ENCODE results near the gene KRT3. TPM values are rescaled to one million over a fixed set of nuclear protein-coding genes. Genes with fewer than 3 reads are reported as not detected.

Gene KRT3
- total RNA-seq, 6 experiments from 2014 or later: not detected

DNA sequence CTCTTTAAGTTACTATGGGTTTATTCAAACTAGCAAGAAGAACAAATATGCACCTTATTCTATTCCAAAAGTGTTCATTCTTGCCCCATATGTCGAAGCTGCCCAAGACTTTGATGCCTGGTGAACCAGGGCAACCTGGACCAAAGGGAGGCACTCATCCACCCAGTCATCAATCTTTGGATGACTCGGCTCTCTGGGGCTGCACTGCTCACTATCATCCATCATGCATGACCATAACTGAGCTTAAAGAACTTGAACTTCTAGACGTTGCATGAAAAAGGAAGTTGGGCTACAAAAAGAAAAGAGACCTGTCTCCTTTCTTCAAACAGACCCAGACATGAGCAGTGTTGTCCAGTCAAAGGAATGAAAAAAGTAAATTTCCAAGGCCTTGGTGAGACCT lies 16.8 kb upstream of the KRT3 start:
- no peak overlapping the region for H3K27ac ChIP-seq

DNA sequence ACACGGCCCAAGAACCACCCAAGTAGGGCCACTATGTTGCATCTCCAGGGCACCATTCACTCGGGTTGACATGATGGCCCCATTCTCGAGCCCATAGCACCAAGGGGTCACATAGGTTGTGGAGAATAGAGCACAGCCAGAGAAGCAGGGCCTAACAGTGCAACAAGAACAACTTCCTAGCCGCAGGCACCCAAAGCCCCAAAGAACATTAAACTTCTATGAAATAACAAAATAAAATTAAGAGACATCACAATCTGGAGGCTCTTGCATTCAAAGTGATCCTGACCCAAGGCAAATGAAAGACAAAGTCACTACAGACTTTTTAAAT lies 16.1 kb upstream of the KRT3 start:
- no peak for ATAC-seq

More for the DNA sequence above, 16.8 kb upstream of the KRT3 start:
- H3K4me1 ChIP-seq: no peaks in the 10 kb centered on the region
- peak in 1 of 3 donors; percentile 8 for DNase-seq
- 32% methylated on average over 3 of the region's 3 CpGs for WGBS (ENCODE audit: insufficient coverage, low coverage, low lambda C conversion rate, missing lambda C conversion rate)
- intact Hi-C loops (cut with DNase I): no loop called here
- TF ChIP-seq, protein P1, sequence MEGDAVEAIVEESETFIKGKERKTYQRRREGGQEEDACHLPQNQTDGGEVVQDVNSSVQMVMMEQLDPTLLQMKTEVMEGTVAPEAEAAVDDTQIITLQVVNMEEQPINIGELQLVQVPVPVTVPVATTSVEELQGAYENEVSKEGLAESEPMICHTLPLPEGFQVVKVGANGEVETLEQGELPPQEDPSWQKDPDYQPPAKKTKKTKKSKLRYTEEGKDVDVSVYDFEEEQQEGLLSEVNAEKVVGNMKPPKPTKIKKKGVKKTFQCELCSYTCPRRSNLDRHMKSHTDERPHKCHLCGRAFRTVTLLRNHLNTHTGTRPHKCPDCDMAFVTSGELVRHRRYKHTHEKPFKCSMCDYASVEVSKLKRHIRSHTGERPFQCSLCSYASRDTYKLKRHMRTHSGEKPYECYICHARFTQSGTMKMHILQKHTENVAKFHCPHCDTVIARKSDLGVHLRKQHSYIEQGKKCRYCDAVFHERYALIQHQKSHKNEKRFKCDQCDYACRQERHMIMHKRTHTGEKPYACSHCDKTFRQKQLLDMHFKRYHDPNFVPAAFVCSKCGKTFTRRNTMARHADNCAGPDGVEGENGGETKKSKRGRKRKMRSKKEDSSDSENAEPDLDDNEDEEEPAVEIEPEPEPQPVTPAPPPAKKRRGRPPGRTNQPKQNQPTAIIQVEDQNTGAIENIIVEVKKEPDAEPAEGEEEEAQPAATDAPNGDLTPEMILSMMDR (IDR thresholded peaks at IDR 0.05): no peak
- TF ChIP-seq POLR2A (IDR thresholded peaks at IDR 0.05): no peak
- no peaks in the 10 kb centered on the region for H3K36me3 ChIP-seq
- ATAC-seq: no peak
- H3K9me3 ChIP-seq: no peaks in the 10 kb centered on the region
- H3K27me3 ChIP-seq: no peaks in the 10 kb centered on the region
- no peak overlapping the region for H3K4me3 ChIP-seq

DNA sequence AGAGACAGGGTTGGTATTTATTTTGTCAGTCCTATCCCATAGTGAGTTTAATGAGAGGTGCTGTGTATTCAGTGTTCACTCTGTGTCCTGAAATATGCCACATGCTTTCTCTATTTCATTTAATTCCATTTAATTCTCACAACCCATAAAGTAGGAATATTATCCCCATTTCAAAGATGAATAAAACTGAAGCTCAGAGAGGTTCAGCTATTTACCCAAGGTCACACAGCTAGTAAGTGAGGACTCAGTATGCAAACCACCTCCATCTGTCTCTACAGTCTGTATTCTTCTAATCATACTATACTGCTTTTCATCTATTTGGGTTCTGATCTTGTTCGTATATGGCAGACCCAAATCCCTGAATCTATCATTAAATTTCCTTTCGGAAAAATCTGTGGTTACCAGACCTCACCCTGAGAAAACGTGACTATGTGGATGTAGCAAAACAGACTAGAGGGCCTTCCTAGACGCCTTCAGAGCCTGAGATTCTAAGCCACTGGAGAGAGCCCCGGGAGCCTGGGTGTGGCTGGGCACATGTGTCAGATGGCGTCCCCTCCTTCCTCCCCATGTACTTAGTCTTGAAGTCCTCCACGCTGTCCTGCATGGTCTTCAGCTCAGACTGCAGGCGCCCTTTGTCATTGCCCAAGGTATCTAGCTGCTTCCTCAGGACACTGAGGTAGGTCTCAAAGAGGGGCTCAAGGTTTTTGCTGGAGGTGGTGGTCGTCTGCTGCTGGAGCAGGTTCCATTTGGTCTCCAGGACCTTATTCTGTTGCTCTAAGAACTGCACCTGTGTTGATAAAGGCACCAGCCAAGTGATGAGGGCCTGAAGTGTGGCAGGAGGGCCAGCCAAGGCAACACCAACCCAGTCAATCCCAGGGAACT lies 15.5 kb upstream of the KRT3 start:
- H3K27ac ChIP-seq: no peak overlapping the region
- H3K4me1 ChIP-seq: no peaks in the 10 kb centered on the region
- no peak for ATAC-seq
- no peak overlapping the region for H3K4me3 ChIP-seq
- peak in 1 of 3 donors; percentile 31 for DNase-seq
- no peaks in the 10 kb centered on the region for H3K27me3 ChIP-seq
- no peaks in the 10 kb centered on the region for H3K9me3 ChIP-seq
- no peak for TF ChIP-seq POLR2A (IDR thresholded peaks at IDR 0.05)
- TF ChIP-seq, protein P1 (IDR thresholded peaks at IDR 0.05): no peak
- WGBS (ENCODE audit: insufficient coverage, low coverage, low lambda C conversion rate, missing lambda C conversion rate): 69% methylated on average over 7 of the region's 9 CpGs
- H3K36me3 ChIP-seq: no peaks in the 10 kb centered on the region
- intact Hi-C loops (cut with DNase I): no loop called here

More for the DNA sequence above, 16.1 kb upstream of the KRT3 start:
- DNase-seq: peak in 1 of 3 donors; percentile 22
- no peak for TF ChIP-seq POLR2A (IDR thresholded peaks at IDR 0.05)
- TF ChIP-seq, protein P1 (IDR thresholded peaks at IDR 0.05): no peak
- Histone ChIP-seq H3K27me3 (no peaks in the 10 kb centered on the region), H3K27ac (no peak overlapping the region), H3K4me3 (no peak overlapping the region), H3K36me3 (no peaks in the 10 kb centered on the region), H3K9me3 (no peaks in the 10 kb centered on the region), H3K4me1 (no peaks in the 10 kb centered on the region)
- intact Hi-C loops (cut with DNase I): no loop called here
- WGBS (ENCODE audit: insufficient coverage, low coverage, low lambda C conversion rate, missing lambda C conversion rate): 50% methylated on average over 2 of the region's 4 CpGs

DNA sequence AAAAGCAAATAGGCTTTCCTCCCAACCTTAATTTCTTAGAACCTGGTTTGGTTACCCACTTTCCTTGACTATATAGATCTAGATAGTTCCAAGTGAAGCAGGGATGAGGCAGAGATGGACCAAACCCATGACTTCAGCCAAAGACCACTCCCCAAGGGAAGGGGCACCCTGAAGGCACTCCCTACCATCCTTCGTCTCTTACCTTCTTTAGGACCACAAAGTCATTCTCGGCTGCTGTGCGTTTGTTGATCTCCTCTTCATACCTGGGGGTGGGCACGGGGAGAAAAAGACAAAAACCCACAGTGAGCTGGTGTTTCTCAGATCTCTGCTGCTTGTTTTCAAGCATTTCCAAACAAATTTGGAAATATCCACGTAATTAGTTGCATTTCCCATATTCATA lies 14.6 kb upstream of the KRT3 start:
- ATAC-seq (no peak), DNase-seq (no peak)
- intact Hi-C loops (cut with DNase I): no loop called here
- Histone ChIP-seq H3K27ac (no peak overlapping the region), H3K4me3 (no peak overlapping the region), H3K9me3 (no peaks in the 10 kb centered on the region), H3K4me1 (no peaks in the 10 kb centered on the region), H3K36me3 (no peaks in the 10 kb centered on the region), H3K27me3 (no peaks in the 10 kb centered on the region)
- WGBS (ENCODE audit: insufficient coverage, low coverage, low lambda C conversion rate, missing lambda C conversion rate): 27% methylated on average over 4 of the region's 5 CpGs
- TF ChIP-seq, protein P1 (IDR thresholded peaks at IDR 0.05): no peak
- no peak for TF ChIP-seq POLR2A (IDR thresholded peaks at IDR 0.05)
